Measurements from ENCODE around the gene STX16. TPM values are rescaled to one million over a fixed set of nuclear protein-coding genes. Genes with fewer than 3 reads are reported as not detected.

The STX16 gene
- total RNA-seq, 2 donors from 2014 or later, result 91.6 to 114 TPM

- Mint-ChIP-seq H3K4me3 (no peak overlapping the region), H3K27ac (no peak overlapping the region), H3K9me3 (no peaks in the 10 kb centered on the region), H3K27me3 (ENCODE audit: insufficient read depth) (no peaks in the 10 kb centered on the region), H3K4me1 (peaks cover 12% of the 10 kb centered on the region), H3K36me3 (ENCODE audit: low read depth) (peaks cover 26% of the 10 kb centered on the region)
- DNase-seq, result peak; percentile 54
- Histone ChIP-seq H3K27me3 (ENCODE audit: control insufficient read depth, insufficient read depth, low read length, poor library complexity, severe bottlenecking) (no peaks in the 10 kb centered on the region), H3K36me3 (ENCODE audit: control insufficient read depth, insufficient read depth, low read length) (peaks cover 13% of the 10 kb centered on the region), H3K9me3 (ENCODE audit: control insufficient read depth, low read length) (no peaks in the 10 kb centered on the region), H3K27ac (ENCODE audit: low read depth, low read length) (no peak overlapping the region), H3K4me3 (ENCODE audit: low read length) (no peak overlapping the region), H3K9ac (ENCODE audit: extremely low read depth, low read length, poor library complexity, severe bottlenecking) (no peak overlapping the region), H3K4me1 (ENCODE audit: control insufficient read depth, insufficient read depth, low read length) (no peaks in the 10 kb centered on the region)
- WGBS, 2 experiments (ENCODE audit: insufficient coverage in 1 of 2, insufficient read length in 1 of 2), result 70 to 84% methylated on average over 6 of the region's 6 CpGs
- TF ChIP-seq CTCF (conservative IDR thresholded peaks at IDR 0.05), result no peak
Observed at GRCh38 chr20:58688840-58689239, 37.8 kb downstream of the STX16 start.

- peak; percentile 41 for DNase-seq
- Histone ChIP-seq H3K36me3 (ENCODE audit: control insufficient read depth, insufficient read depth, low read length) (peaks cover 8% of the 10 kb centered on the region), H3K27me3 (ENCODE audit: control insufficient read depth, insufficient read depth, low read length, poor library complexity, severe bottlenecking) (no peaks in the 10 kb centered on the region), H3K9me3 (ENCODE audit: control insufficient read depth, low read length) (no peaks in the 10 kb centered on the region), H3K4me3 (ENCODE audit: low read length) (no peak overlapping the region), H3K4me1 (ENCODE audit: control insufficient read depth, insufficient read depth, low read length) (no peaks in the 10 kb centered on the region), H3K27ac (ENCODE audit: low read depth, low read length) (no peak overlapping the region), H3K9ac (ENCODE audit: extremely low read depth, low read length, poor library complexity, severe bottlenecking) (no peak overlapping the region)
- no peak for TF ChIP-seq CTCF (conservative IDR thresholded peaks at IDR 0.05)
- Mint-ChIP-seq H3K27ac (no peak overlapping the region), H3K36me3 (ENCODE audit: low read depth) (peaks cover 20% of the 10 kb centered on the region), H3K27me3 (ENCODE audit: insufficient read depth) (no peaks in the 10 kb centered on the region), H3K9me3 (no peaks in the 10 kb centered on the region), H3K4me3 (no peak overlapping the region), H3K4me1 (peaks cover 12% of the 10 kb centered on the region)
- 63 to 79% methylated on average over 4 to 7 of the region's 7 CpGs for WGBS, 2 experiments (ENCODE audit: insufficient coverage in 1 of 2, insufficient read length in 1 of 2)
Observed at GRCh38 chr20:58690396-58691135, 39.5 kb downstream of the STX16 start.

- H3K36me3 ChIP-seq (ENCODE audit: control insufficient read depth, insufficient read depth, low read length), result peaks cover 8% of the 10 kb centered on the region
- no peak overlapping the region for H3K27ac ChIP-seq (ENCODE audit: low read depth, low read length)
- Mint-ChIP-seq H3K4me1 (peaks cover 12% of the 10 kb centered on the region), H3K4me3 (peak overlapping the region; percentile 22), H3K27me3 (ENCODE audit: insufficient read depth) (no peaks in the 10 kb centered on the region), H3K9me3 (no peaks in the 10 kb centered on the region), H3K27ac (peak overlapping the region; percentile 74), H3K36me3 (ENCODE audit: low read depth) (peaks cover 16% of the 10 kb centered on the region)
- H3K27me3 ChIP-seq (ENCODE audit: control insufficient read depth, insufficient read depth, low read length, poor library complexity, severe bottlenecking), result no peaks in the 10 kb centered on the region
- H3K4me1 ChIP-seq (ENCODE audit: control insufficient read depth, insufficient read depth, low read length), result no peaks in the 10 kb centered on the region
- no peaks in the 10 kb centered on the region for H3K9me3 ChIP-seq (ENCODE audit: control insufficient read depth, low read length)
- 80 to 96% methylated on average over 15 to 31 of the region's 31 CpGs for WGBS, 2 experiments (ENCODE audit: insufficient coverage in 1 of 2, insufficient read length in 1 of 2)
- H3K9ac ChIP-seq (ENCODE audit: extremely low read depth, low read length, poor library complexity, severe bottlenecking), result no peak overlapping the region
- peak; percentile 71 for DNase-seq
- TF ChIP-seq CTCF (conservative IDR thresholded peaks at IDR 0.05), result no peak
- H3K4me3 ChIP-seq (ENCODE audit: low read length), result no peak overlapping the region
Observed at GRCh38 chr20:58691773-58692578, 40.9 kb downstream of the STX16 start.
